AG20443 (cell line): ENCODE measurements around the gene ERCC2.

ENCODE experiments used
- DNase-seq: peaks from one replicate; pipeline ENCODE4 v3.0.0; 2012; ENCODE audit warnings: low spot score, mixed read lengths

ERCC2 gene

GRCh38 chr19:45303269-45304060 lies 66.9 kb downstream of the ERCC2 start:
- DNase-seq: no peak

GRCh38 chr19:45302416-45302815 lies 68.0 kb downstream of the ERCC2 start:
- no peak for DNase-seq
